ENCODE measurements around the gene HYAL3.
"Not testable (repeated sequence)": the region's sequence is repeated elsewhere in the genome, so short reads cannot be mapped to it uniquely, and the experiment has no call there.

HYAL3 gene

DNA sequence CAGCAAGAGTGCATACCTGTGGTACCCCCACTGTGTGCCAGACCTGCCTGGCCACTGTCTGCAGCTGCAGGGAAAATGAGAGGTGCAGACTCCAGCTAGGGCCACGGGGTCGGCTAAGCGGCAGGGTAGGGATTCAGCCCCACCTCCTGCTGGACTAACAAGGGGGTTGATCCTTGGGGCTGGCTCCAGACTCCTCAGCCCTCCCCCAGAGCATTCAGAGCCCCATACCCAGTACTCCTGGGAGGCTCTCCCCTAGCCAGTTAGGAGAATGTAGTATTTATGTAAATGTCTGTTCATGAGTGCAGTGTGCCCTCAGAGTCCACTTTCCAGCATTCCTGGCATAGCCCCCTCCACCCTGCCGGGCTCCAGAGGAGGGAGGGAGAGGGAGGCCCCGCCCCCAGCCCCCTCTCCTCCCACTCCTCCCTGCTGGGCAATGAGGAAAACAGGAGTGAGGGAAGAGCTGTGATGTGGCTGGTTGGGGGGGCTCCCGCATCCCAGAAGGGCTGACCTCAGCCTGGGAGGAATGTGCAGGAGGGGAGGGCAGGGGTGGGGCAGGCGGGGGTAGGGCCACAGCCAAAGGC, 34.7 kb downstream of the HYAL3 start:
- Mint-ChIP-seq H3K4me1 (ENCODE audit: low read depth in 2 of 2) (peaks cover 4 to 5% of the 10 kb centered on the region in 2 donors), H3K27me3 (no peaks in the 10 kb centered on the region), H3K36me3 (ENCODE audit: insufficient read depth) (peaks cover 29% of the 10 kb centered on the region), H3K4me3 (no peak overlapping the region), H3K9me3 (no peaks in the 10 kb centered on the region), H3K27ac (peak overlapping the region; percentile 31 to 55)
- ATAC-seq (replicated peaks) (no peak), DNase-seq (no peak)

DNA sequence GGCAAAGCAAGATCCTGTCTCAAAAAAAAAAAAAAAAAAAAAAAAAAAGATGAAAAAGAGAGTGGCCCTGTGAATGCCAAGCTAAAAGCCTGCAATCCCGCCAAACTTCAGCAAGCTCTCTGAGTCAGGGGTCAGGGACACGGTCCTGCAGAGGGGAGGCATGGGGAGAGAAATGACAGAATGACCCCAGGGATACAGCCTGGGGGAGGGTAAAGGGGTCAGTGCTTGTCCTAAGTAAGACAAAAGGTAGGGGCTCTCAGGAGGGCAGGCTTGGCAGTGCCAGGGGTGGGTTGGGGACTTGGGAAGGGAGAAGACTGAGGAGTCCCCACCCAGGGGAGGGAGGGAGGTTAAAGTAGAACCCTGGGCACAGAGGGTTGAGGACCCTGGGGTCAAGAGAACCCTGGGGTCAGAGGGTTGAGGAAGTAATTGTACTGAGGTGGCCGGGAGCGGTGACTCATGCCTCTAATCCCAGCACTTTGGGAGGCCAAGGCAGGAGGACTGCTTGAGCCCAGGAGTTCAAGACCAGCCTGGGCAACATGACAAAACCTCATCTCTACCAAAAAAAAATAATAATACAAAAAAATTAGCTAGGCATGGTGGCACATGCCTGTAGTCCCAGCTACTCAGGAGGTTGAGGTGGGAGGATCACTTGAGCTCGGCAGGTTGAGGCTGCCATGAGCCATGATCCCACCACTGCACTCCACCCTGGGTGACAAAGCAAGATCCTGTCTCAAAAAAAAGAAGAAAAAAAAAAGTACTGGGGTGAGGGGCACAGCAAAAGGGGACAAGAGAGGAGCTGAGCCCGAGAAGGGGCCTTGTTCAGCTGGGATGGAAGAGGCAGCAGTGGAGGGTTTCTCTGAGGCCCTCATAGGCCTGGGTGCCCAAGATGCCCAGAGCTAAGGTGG, 35.5 kb downstream of the HYAL3 start:
- H3K9me3 Mint-ChIP-seq: no peaks in the 10 kb centered on the region
- ATAC-seq (replicated peaks): no peak
- no peaks in the 10 kb centered on the region for H3K27me3 Mint-ChIP-seq
- no peak for DNase-seq
- H3K4me3 Mint-ChIP-seq: no peak overlapping the region
- H3K27ac Mint-ChIP-seq: peak overlapping the region; percentile 31 to 55
- peaks cover 36% of the 10 kb centered on the region for H3K36me3 Mint-ChIP-seq (ENCODE audit: insufficient read depth)
- H3K4me1 Mint-ChIP-seq (ENCODE audit: low read depth in 2 of 2): peaks cover 5 to 8% of the 10 kb centered on the region in 2 donors

- no peak for DNase-seq
- no peak for ATAC-seq (replicated peaks)
- no peaks in the 10 kb centered on the region for H3K9me3 Mint-ChIP-seq
Measured at GRCh38 chr3:50262778-50263177, 36.4 kb downstream of the HYAL3 start.

GRCh38 chr3:50262200-50262599, 37.0 kb downstream of the HYAL3 start:
- H3K9me3 Mint-ChIP-seq; ATAC-seq (replicated peaks); H3K4me1 Mint-ChIP-seq (ENCODE audit: low read depth in 2 of 2); H3K4me3 Mint-ChIP-seq; DNase-seq; H3K27me3 Mint-ChIP-seq: not testable (repeated sequence)
- peaks cover 50% of the 10 kb centered on the region for H3K36me3 Mint-ChIP-seq (ENCODE audit: insufficient read depth)
- H3K27ac Mint-ChIP-seq: peak overlapping the region in 1 of 2 donors; percentile 92

More at GRCh38 chr3:50262778-50263177, 36.4 kb downstream of the HYAL3 start:
- no peak overlapping the region for H3K27ac Mint-ChIP-seq
- peaks cover 5 to 8% of the 10 kb centered on the region in 2 donors for H3K4me1 Mint-ChIP-seq (ENCODE audit: low read depth in 2 of 2)
- no peaks in the 10 kb centered on the region for H3K27me3 Mint-ChIP-seq
- peaks cover 46% of the 10 kb centered on the region for H3K36me3 Mint-ChIP-seq (ENCODE audit: insufficient read depth)
- no peak overlapping the region for H3K4me3 Mint-ChIP-seq

GRCh38 chr3:50261505-50261904, 37.7 kb downstream of the HYAL3 start:
- DNase-seq (no peak), ATAC-seq (replicated peaks) (no peak)
- no peaks in the 10 kb centered on the region for H3K9me3 Mint-ChIP-seq
- no peaks in the 10 kb centered on the region for H3K27me3 Mint-ChIP-seq
- H3K36me3 Mint-ChIP-seq (ENCODE audit: insufficient read depth): peaks cover 57% of the 10 kb centered on the region
- H3K4me3 Mint-ChIP-seq: peak overlapping the region in 1 of 2 donors; percentile 62
- H3K4me1 Mint-ChIP-seq (ENCODE audit: low read depth in 2 of 2): peaks cover 7 to 8% of the 10 kb centered on the region in 2 donors
- H3K27ac Mint-ChIP-seq: peak overlapping the region in 1 of 2 donors; percentile 92

- DNase-seq (no peak), ATAC-seq (replicated peaks) (no peak)
- Mint-ChIP-seq H3K27ac (peak overlapping the region in 1 of 2 donors; percentile 92), H3K4me3 (peak overlapping the region; percentile 62 to 74), H3K36me3 (ENCODE audit: insufficient read depth) (peaks cover 62% of the 10 kb centered on the region), H3K9me3 (no peaks in the 10 kb centered on the region), H3K4me1 (ENCODE audit: low read depth in 2 of 2) (peaks cover 7 to 8% of the 10 kb centered on the region in 2 donors), H3K27me3 (no peaks in the 10 kb centered on the region)
Measured at GRCh38 chr3:50260942-50261441, 38.2 kb downstream of the HYAL3 start.

GRCh38 chr3:50260027-50260941, 38.9 kb downstream of the HYAL3 start:
- ATAC-seq (replicated peaks): peak; percentile 95
- Mint-ChIP-seq H3K27ac (peak overlapping the region; percentile 38 to 92), H3K4me1 (ENCODE audit: low read depth in 2 of 2) (peaks cover 5 to 8% of the 10 kb centered on the region in 2 donors), H3K27me3 (no peaks in the 10 kb centered on the region), H3K4me3 (peak overlapping the region; percentile 62 to 74), H3K9me3 (no peaks in the 10 kb centered on the region), H3K36me3 (ENCODE audit: insufficient read depth) (peaks cover 66% of the 10 kb centered on the region)
- DNase-seq: peak; percentile 77 to 88 (median 81)

- Mint-ChIP-seq H3K36me3 (ENCODE audit: insufficient read depth) (peaks cover 70% of the 10 kb centered on the region), H3K4me3 (peak overlapping the region; percentile 62 to 74), H3K9me3 (no peaks in the 10 kb centered on the region), H3K27me3 (no peaks in the 10 kb centered on the region), H3K4me1 (ENCODE audit: low read depth in 2 of 2) (peaks cover 7 to 8% of the 10 kb centered on the region in 2 donors), H3K27ac (peak overlapping the region; percentile 38 to 92)
- DNase-seq (no peak), ATAC-seq (replicated peaks) (peak; percentile 21)
Measured at GRCh38 chr3:50259432-50260026, 39.7 kb downstream of the HYAL3 start.

GRCh38 chr3:50258979-50259378, 40.2 kb downstream of the HYAL3 start:
- ATAC-seq (replicated peaks): no peak
- DNase-seq: no peak
- H3K4me1 Mint-ChIP-seq (ENCODE audit: low read depth in 2 of 2): peaks cover 7 to 8% of the 10 kb centered on the region in 2 donors
- H3K4me3 Mint-ChIP-seq: peak overlapping the region; percentile 10 to 31
- H3K36me3 Mint-ChIP-seq (ENCODE audit: insufficient read depth): peaks cover 68% of the 10 kb centered on the region
- no peaks in the 10 kb centered on the region for H3K9me3 Mint-ChIP-seq
- peak overlapping the region; percentile 38 to 92 for H3K27ac Mint-ChIP-seq
- no peaks in the 10 kb centered on the region for H3K27me3 Mint-ChIP-seq

- Mint-ChIP-seq H3K36me3 (ENCODE audit: insufficient read depth) (peaks cover 70% of the 10 kb centered on the region), H3K4me1 (ENCODE audit: low read depth in 2 of 2) (peaks cover 13 to 14% of the 10 kb centered on the region in 2 donors), H3K4me3 (peak overlapping the region; percentile 6 to 10), H3K9me3 (no peaks in the 10 kb centered on the region), H3K27ac (peak overlapping the region; percentile 38 to 92), H3K27me3 (no peaks in the 10 kb centered on the region)
- DNase-seq: no peak
- ATAC-seq (replicated peaks): no peak
Measured at GRCh38 chr3:50258029-50258680, 41.0 kb downstream of the HYAL3 start.

- no peak for ATAC-seq (replicated peaks)
- H3K4me1 Mint-ChIP-seq (ENCODE audit: low read depth in 2 of 2): peaks cover 14% of the 10 kb centered on the region in 2 donors
- no peaks in the 10 kb centered on the region for H3K9me3 Mint-ChIP-seq
- no peaks in the 10 kb centered on the region for H3K27me3 Mint-ChIP-seq
- H3K27ac Mint-ChIP-seq: peak overlapping the region; percentile 57 to 92
- peaks cover 78% of the 10 kb centered on the region for H3K36me3 Mint-ChIP-seq (ENCODE audit: insufficient read depth)
- no peak for DNase-seq
- H3K4me3 Mint-ChIP-seq: peak overlapping the region in 1 of 2 donors; percentile 17
Measured at GRCh38 chr3:50256978-50257890, 42.0 kb downstream of the HYAL3 start.
